AG04449 (cell line): ENCODE results near the gene CNEP1R1.
"Not testable (repeated sequence)": the region's sequence is repeated elsewhere in the genome, so short reads cannot be mapped to it uniquely, and the experiment has no call there.

Source experiments
- CTCF ChIA-PET: fragments of 350-600 bp; formaldehyde crosslinking; extraction: SDS; loops from one replicate; lab custom pipeline; 2021; ENCODE audit warnings: antibody characterized with exemption; lab: Yijun Ruan, JAX
- POLR2A ChIA-PET: fragments of 400-600, 350-600 bp; formaldehyde crosslinking; extraction: SDS; loops from one replicate; lab custom pipeline; 2020; ENCODE audit warnings: antibody characterized with exemption, inconsistent platforms; lab: Yijun Ruan, JAX
- DNase-seq: peaks from one replicate; pipeline ENCODE4 v3.0.0-alpha.2; 2010; ENCODE audit warnings: low read depth, low spot score
- H3K4me3 ChIP-seq: 2 replicates; pipeline ENCODE4 v1.5.1; 2011; ENCODE audit warnings: low read depth, mild to moderate bottlenecking, control low read depth, low read length
- TF ChIP-seq, protein P1 (sequence below): IDR thresholded peaks from one replicate; pipeline ENCODE4 v1.5.1; 2011; ENCODE audit warnings: mild to moderate bottlenecking, moderate library complexity, low read length, control low read depth, inconsistent platforms; ENCODE audit not compliant: insufficient read depth; ENCODE audit errors: missing control alignments

Gene CNEP1R1

DNA sequence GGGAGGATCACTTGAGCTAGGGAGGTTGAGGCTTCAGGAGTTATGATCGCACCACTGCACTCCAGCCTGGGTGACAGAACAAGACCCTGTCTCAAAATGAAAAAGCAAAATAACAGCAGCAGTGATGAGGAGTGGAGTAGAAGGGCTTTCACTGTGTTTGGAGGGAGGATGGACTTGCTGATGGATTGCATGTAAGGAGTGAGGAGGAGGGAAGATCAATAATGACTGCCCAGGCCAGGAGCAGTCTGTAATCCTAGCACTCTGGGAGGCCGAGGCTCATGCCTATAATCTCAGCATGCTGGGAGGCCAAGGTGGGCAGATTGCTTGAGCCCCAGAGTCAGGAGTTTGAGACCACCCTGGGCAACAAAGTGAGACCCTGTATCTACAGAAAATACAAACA lies 14.8 kb upstream of the CNEP1R1 start:
- ChIA-PET CTCF (no interaction called here), POLR2A (no interaction called here)
- no peak for DNase-seq
- TF ChIP-seq, protein P1, sequence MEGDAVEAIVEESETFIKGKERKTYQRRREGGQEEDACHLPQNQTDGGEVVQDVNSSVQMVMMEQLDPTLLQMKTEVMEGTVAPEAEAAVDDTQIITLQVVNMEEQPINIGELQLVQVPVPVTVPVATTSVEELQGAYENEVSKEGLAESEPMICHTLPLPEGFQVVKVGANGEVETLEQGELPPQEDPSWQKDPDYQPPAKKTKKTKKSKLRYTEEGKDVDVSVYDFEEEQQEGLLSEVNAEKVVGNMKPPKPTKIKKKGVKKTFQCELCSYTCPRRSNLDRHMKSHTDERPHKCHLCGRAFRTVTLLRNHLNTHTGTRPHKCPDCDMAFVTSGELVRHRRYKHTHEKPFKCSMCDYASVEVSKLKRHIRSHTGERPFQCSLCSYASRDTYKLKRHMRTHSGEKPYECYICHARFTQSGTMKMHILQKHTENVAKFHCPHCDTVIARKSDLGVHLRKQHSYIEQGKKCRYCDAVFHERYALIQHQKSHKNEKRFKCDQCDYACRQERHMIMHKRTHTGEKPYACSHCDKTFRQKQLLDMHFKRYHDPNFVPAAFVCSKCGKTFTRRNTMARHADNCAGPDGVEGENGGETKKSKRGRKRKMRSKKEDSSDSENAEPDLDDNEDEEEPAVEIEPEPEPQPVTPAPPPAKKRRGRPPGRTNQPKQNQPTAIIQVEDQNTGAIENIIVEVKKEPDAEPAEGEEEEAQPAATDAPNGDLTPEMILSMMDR, result no peak
- H3K4me3 ChIP-seq, result no peak overlapping the region

- ChIA-PET POLR2A (no interaction called here), CTCF (interaction anchor here (0.9 to 1.3 kb wide), 3 partner anchors 9 to 13 kb away, joined by 3 read pairs; partner anchors contain the start of gene CNEP1R1)
- H3K4me3 ChIP-seq, result no peak overlapping the region
- no peak for DNase-seq
- TF ChIP-seq, protein P1, result no peak
Observed at GRCh38 chr16:50011707-50012106, 13.3 kb upstream of the CNEP1R1 start.

GRCh38 chr16:50012182-50012581 lies 12.8 kb upstream of the CNEP1R1 start:
- CTCF ChIA-PET, result interaction anchor here (0.9 to 1.3 kb wide), 3 partner anchors 9 to 13 kb away, joined by 3 read pairs; partner anchors contain the start of gene CNEP1R1
- POLR2A ChIA-PET, result no interaction called here
- DNase-seq, result no peak
- H3K4me3 ChIP-seq, result no peak overlapping the region
- TF ChIP-seq, protein P1, result no peak

DNA sequence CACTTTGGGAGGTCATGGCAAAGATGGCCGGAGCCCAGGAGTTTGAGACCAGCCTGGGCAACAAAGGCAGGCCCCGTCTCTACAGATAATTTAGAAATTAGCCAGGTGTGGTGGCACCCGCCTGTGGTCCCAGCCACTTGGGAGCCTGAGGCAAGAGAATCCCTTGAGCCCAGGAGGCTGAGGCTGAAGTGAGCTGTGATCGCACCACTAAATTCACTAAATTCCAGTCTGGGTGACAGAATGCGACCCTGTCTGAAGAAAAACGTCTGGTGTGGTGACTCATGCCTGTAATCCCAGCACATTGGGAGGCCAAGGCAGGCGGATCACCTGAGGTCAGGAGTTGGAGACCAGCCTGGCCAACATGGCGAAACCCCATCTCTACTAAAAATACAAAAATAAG lies 10.8 kb upstream of the CNEP1R1 start:
- POLR2A ChIA-PET, H3K4me3 ChIP-seq, DNase-seq: not testable (repeated sequence)
- CTCF ChIA-PET, result interaction anchor here (2.8 kb wide), 1 partner anchor 11 kb away, joined by 18 read pairs; the partner anchor contains the start of gene CNEP1R1

- TF ChIP-seq, protein P1, result no peak
- CTCF ChIA-PET, result interaction anchor here (2.8 kb wide), 1 partner anchor 9 kb away, joined by 18 read pairs; the partner anchor contains the start of gene CNEP1R1
- POLR2A ChIA-PET, result no interaction called here
- no peak overlapping the region for H3K4me3 ChIP-seq
- DNase-seq, result no peak
Observed at GRCh38 chr16:50015631-50016030, 9.4 kb upstream of the CNEP1R1 start.

DNA sequence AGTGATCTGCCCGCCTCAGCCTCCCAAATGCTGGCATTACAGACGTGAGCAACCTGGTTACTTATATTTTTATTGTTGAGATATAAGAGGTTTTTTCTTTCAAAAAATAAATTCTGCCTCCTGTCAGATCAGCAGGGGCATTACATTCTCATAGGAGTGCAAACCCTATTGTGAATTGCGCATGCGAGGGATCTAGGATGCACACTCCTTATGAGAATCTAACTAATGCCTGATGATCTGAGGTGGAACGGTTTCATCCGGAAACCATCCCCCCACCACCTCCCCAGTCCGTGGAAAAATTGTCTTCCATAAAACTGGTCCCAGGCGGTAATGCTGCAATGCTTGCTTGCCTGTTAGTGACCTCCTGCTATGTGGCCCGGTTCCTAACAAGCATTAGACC lies 7.5 kb upstream of the CNEP1R1 start:
- no peak overlapping the region for H3K4me3 ChIP-seq
- TF ChIP-seq, protein P1, result no peak
- CTCF ChIA-PET, result no interaction called here
- DNase-seq, result no peak
- POLR2A ChIA-PET, result no interaction called here

DNA sequence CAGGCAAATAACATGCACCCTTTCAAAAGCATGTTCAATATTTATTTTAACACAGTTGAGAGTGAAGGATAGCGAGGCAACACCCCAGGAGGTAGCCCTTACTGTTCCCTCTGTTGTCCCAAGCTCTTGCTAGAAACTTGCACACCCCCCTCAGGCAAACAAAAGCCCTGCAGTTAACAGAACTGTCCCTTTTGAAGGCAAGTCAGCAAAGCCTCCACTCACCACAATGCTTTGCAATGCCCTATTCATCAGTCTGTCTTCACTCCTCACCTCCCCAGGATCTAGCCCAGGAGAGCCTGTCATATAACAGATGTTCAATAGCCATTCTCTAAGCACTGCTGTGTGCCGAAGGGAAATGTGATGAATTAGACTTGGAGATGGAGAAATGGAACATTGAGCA lies 3.5 kb upstream of the CNEP1R1 start:
- POLR2A ChIA-PET, result no interaction called here
- H3K4me3 ChIP-seq, result no peak overlapping the region
- TF ChIP-seq, protein P1, result no peak
- no peak for DNase-seq
- CTCF ChIA-PET, result interaction anchor here (1.1 to 10.8 kb wide), 4 partner anchors 9 to 785 kb away, joined by 3 to 249 read pairs (median 4); no protein-coding TSS in a partner anchor
